ENCODE data around the gene CHFR.
"Not testable (repeated sequence)": the region's sequence is repeated elsewhere in the genome, so short reads cannot be mapped to it uniquely, and the experiment has no call there.

The CHFR gene

DNA sequence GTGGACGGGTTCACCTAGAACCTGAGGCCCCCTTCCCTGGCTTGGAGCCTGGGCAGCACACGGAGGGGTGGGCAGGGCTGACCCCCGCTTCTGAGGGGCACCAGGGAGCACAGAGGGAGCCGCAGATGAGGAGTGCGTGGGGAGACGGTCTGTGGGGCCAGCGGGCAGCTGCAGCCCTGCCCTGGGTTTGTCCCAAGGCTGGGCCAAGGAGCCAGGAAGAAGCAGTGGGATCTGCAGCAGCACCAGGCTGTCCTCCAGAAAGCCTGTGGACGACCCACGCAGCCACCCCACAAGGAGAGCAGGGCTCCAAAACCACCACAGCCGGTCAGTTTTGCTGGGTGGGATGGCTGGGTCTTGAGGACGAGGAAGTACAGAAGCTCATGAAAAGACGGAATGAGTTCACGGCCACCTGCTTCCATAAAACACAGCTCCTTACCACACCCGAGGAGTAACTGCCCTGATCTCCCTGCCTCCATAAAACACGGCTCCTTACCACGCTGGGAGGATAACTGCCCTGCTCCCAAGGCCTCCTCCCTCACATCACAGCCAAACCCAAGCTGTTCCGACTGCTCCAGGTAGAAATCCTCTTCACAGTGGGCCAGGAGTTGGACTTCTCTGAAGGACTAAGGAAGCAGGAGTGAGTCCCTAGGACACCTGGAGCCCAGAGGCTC lies 48.9 kb downstream of the CHFR start:
- DNase-seq = no peak

DNA sequence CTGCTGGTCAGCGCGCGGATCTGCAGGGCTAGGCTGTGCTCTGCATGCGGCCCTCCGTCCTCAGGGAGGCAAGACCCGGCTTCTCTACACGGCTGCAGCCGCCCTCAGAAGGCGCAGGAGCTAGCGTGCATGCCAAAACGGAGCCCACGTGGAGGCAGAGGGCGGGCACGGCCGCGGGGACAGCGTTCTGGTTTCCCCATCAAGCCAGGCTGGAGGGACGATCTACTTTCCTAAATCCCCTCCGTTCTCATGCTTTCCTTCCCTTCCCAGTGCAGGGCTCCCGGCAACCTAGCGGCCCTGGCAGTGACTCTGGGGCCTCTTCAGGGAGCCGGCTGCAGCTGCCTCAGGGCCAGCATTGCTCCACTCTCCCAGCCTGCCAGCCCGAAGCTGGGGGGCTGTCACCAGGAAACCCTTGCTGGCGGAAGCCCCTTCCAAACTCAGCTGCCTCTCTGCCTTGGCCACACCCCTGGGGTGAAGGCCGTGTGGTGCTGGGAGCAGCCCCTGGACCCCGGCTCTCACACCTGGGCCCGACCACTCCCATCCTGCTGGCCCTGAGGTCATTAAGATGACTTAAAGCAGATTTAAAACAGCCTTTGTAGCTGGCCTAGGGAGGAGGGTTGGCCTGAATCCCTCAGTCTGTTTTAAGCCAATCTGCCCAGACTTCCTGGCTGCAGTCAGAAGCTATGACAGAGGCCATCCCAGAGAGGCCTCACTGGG lies 49.6 kb downstream of the CHFR start:
- DNase-seq = no peak

DNA sequence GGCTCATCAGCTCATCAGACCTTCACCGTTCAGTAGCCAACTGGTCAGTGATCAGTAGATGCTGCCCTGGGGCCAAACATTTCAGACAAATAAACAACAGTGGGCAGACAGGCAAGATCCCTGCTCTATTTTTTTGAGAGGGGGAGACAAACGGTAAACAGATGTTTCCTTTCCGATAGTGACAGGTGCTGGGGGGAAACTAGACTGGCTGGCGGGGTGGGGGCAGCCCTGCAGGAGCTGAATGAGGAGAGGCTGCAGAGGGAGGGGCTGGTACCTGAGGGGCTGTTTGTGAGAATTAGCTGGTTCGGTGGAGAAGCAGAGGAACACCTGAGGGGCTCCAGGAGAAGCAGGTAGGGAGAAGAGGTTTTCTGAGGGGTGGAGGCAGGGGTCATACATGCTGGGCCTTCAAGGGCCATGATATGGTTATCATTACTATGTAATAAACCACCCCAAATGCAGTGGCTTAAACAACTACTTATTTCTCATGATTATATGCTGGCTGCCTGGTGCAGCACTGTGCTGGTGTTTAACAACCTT lies 50.5 kb downstream of the CHFR start:
- no peak for DNase-seq

DNA sequence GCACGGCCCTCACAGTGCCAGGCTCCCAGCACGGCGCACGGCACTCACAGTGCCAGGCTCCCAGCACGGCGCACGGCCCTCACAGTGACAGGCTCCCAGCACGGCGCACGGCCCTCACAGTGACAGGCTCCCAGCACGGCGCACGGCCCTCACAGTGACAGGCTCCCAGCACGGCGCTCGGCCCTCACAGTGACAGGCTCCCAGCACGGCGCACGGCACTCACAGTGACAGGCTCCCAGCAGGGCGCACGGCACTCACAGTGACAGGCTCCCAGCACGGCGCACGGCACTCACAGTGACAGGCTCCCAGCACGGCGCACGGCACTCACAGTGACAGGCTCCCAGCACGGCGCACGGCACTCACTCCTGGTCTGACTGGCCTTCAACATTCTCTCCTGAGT lies 51.2 kb downstream of the CHFR start:
- not testable (repeated sequence) for DNase-seq

DNA sequence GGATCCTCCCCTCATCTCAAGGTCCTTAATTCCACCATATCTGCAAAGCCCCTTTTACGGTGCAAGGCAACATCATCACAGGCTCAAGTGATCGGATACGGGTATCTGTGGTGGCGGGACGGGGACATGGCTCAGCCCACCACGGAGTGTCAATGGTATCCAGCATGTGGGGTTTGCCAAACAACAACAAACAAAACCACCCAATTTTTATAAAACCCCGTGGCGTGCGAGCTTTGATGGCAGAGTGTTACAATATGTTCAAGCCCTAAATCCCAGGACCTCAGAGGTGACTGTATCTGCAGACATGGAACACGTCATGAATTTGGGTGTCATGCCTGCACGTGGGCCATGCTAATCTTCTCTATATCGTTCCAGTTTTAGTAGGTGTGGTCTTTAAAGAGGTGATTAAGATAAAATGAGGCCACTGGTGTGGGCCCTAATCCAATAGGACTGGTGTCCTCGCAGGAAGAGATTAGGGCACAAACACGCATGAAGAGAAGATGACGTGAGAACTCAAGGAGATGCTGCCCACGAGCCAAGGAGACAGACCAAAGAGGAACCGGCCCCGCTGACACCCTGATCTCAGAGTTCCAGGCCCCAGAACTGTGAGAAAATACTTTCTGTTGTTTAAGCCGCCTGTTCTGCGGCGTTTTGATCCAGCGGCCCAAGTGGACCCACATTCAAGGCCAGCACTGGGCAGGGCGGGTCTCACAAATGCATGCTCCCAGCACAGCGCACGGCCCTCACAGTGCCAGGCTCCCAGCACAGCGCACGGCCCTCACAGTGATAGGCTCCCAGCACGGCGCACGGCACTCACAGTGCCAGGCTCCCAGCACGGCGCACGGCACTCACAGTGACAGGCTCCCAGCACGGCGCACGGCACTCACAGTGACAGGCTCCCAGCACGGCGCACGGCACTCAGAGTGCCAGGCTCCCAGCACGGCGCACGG lies 52.1 kb downstream of the CHFR start:
- DNase-seq = no peak

DNA sequence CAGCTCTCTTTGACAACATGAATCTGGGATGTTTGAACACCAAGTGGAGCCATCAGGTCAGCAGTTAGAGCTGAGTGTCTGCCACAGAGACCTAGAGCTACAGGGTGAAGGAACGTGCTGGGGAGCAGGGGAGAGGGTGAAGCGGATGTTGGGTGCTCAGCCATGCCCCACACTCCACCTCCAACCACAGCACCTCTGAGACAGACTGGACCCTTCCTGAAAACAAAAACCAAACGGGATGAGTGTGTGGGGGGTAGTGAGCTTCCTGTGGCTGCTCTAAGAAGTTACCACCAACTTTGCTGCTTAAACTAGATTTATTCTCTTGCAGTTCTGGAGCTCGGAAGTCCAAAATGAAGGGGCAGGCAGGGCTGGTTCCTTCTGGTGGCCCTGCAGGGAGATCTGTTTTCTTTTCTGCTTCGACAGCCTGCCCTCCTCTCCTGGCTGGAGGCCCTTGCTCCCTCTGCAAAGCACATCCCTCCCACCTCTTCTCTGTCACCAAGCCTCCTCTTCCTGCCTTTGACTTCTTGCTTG lies 53.2 kb downstream of the CHFR start:
- DNase-seq = no peak

DNA sequence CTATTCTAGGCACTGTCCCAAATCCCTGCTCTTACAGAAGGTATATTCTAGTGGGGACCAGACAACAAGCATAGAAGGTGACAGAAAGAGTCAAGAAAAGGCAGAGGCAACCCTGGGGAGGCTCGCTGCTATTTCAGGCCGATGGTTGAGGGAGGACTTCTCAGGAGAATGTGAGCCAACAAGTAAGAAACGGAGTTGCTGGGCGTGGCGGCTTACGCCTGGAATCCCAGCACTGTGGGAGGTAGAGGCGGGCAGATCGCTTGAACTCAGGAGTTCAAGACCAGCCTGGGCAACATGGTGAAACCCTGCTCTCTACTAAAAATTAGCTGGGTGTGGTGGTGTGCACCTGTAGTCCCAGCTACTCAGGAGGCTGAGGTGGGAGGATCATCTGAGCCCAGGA lies 54.1 kb downstream of the CHFR start:
- no peak for DNase-seq

DNA sequence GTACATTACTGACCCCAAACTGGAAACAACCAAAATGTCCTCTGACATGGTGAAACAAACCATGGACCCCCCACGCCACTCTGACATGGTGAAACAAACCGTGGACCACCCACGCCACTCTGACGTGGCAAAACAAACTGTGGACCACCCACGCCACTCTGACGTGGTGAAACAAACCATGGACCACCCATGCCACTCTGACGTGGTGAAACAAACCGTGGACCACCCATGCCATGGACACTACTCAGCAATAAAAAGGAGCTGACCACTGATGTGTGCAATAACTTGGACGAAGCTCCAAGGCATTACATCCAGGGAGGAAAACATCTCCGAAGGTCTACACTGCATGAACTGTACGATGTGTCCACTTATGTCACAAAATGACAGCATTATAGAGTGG lies 55.6 kb downstream of the CHFR start:
- DNase-seq = no peak

DNA sequence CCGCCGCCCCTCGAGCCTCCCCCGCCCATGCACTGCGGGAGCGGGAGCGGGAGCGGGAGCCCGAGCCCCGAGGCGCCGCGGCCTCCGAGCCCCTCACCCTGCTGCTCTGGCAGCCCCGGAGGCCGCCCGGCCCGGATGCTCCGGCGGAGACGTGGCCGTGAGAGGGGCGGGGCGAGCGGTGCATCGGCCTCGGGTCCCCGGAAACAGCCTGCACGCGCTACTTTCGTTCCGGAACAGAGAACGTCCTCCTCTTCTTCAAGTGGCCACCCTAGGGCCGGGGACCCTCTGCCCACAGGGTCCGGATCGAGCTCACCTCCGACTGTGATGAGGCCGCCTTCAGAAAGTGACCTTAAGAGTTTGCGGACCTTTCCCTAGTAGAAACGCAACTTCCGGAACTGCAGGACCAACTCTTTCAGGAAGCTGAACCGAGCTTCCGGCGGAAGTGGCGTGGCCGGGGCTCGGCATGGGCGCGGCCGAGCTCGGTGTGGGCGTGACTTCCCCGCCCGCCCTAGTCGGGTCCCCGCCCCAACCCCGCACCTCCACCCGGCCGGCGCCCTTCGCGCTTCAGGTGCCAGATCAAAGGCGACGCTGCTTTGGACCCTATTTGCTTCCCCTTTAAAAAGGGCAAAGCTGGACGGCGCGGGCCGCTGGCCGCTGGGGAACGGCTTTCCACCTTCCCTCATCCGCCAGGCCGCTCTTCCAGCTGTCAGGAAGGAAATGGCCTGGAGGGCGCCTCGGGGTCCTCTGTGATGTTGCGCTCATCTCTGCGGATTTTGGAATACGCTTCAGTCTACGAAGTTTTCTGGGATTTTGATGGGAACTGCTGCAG lies 58.5 kb downstream of the CHFR start, which contains the start of gene GOLGA3:
GOLGA3 (minus strand) TSS at position 164 of the 829 bp plus-strand sequence. CDS start 6,741 bp downstream, outside the sequence.
- DNase-seq = peak; percentile 93

DNA sequence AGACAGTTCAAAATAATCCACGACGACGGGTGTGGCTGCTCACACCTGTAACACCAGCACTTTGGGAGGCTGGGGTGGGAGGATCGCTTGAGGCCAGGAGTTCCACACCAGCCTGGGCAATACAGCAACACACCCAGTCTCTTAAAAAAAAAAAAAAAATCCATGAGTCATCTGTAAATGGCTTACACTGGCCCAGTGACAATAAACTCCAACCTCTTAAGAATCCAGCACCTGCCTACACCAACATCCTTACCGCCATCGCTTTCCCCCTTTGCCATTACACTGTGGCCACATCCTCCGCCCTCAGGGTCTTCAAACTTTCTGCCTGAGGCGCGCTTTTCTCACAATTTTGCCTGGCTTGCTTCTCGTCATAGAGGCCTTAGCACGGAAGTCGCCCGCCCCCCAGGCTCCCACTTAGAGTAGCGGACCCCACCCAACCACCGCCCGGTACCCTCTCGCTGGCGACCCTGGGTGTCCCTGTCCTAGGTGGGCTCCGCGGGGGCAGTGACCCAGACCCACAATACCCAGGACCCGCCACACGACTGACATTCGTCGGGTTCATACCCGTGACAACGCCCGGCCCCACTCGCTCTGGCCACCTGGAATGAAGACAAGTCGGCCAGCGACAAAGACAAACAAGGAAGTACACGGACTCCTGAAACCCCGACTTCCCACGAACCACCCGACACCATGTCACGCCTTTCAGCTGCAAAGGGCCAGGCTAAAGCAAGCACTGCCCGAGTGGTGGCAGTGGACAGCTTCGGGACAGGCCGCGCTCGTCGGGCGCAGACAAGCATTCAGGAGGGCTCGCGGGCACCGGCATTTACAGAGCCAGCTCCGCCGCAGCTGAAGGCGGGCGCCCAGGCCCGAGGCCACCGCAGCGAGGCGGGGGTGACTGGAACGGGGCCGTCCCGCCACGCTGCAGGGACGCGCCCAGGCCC lies 59.4 kb downstream of the CHFR start:
- peak; percentile 13 for DNase-seq

DNA sequence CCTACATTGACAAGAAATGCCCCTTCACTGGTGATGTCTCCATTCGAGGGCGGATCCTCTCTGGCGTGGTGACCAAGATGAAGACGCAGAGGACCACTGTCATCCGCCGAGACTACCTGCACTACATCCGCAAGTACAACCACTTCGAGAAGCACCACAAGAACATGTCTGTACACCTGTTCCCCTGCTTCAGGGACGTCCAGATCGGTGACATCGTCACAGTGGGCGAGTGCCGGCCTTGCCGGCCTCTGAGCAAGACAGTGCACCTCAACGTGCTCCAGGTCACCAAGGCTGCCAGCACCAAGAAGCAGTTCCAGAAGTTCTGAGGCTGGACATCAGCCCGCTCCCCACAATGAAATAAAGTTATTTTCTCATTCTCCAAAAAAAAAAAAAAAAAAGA lies 61.5 kb downstream of the CHFR start:
- no peak for DNase-seq

DNA sequence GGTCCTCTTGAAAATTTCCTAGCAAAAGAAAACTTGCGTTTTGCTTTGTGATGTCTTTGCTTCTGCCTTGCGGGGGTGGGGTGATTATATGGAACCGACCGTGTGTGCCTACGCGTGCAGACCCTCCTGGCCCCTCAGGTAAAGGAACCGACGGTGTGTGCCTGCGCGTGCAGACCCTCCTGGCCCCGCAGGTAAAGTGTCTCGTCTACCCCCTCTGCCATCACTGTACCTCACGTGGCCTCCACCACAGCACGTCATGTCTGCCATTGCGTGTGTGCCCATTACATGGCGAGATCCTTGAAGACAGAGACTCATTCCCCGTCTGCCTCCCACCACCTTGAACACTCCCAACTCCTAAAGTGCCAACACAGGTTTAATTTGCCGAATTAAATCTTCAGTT lies 62.3 kb downstream of the CHFR start:
- DNase-seq = no peak

DNA sequence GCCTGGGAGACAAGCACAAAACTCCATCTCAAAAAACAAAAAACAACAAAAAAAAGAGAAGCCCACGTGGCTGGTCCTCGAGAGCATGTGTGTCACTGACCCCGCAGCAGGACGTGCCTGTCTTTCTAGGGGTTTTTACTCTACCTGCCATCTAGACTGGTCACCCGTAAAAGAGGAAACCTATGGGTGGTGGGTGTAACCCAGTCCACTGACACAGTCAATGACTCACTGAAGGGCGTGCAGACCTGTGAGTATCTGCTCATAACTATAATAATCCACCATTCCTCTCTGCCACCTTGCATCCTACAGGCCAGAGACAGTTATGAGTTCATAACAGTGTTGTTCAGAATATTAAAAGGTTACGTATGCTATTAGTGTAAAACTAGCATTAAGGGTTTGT lies 63.4 kb downstream of the CHFR start:
- DNase-seq = no peak

DNA sequence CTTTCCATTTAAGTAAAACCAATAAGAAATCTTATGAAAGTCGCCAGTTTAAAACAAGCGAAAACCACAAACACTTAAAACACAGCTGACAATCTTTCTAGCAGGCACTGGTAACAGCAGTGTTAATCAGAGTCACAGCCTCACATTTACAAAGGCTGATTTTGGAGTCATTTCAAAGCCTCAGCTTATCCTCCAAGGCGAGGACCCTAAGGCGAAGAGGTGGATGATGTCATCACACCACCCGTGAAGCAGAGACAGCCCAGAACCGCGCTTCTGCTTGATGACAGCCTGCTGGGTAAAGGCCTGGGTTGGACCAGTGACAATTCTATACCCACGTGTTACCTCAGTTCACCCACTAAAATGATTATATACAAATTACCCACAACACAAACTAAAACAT lies 68.8 kb downstream of the CHFR start:
- DNase-seq = no peak

DNA sequence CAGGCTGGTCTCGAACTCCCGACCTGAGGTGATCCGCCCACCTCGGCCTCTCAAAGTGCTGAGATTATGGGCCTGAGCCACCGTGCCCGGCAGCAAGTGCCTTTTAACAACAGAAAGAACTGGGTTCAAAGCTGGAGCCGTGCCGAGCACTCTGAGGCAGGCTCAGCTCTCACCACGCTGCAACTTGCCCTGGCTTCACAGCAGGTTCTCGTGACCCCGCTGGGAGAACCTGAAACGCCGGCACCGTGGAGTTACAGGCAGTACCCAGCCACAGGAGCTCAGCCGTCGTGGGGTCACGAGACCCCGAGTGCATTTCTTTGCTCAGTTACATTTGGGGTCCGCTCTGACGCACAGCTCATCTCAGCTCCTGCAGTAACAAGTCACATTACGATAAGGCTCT lies 73.2 kb downstream of the CHFR start:
- no peak for DNase-seq

DNA sequence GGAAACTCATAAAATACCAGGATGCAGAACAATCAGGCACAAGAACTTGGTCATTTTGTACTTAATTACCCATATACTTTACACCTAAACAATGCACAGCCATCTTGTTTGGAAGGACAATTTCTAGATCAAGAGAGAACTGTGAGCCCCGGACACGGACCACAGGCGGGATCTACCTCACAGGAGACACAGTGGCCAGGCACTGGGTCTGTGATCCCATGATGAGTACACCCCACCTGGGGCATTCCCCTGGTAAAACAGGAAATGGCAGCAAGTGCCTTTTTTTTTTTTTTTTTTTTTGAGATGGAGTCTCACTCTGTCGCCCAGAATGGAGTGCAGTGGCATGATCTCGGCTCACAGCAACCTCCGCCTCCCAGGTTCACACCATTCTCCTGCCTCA lies 74.0 kb downstream of the CHFR start:
- no peak for DNase-seq

DNA sequence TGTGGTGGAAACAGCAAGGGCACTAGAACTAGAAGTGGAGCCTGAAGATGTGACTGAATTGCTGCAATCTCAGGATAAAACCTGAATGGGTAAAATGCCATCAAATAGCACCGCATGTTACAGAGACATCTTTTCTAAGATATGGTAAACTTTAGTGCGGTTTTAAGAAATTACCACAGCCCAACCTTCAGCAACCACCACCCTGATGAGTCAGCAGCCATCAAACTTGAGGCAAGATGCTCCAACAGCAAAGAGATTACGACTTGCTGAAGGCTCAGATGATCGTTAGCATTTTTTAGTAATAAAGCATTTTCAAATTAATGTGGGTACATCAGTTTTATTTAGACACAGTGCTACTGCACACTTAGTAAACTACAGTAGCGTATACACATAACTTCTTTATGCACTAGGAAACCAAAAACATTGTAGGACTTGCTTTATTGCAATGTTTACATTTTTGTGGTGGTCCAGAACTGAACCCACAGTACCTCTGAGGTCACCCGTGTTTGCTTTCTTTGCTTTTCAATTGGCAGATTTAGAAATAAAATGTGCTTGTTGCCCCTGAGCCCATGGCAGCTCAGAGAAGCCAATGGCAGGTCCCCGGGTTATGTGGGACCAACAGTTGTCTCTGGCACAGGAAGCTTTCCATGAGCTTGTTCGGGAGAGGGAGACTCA lies 74.6 kb downstream of the CHFR start:
- DNase-seq = no peak

DNA sequence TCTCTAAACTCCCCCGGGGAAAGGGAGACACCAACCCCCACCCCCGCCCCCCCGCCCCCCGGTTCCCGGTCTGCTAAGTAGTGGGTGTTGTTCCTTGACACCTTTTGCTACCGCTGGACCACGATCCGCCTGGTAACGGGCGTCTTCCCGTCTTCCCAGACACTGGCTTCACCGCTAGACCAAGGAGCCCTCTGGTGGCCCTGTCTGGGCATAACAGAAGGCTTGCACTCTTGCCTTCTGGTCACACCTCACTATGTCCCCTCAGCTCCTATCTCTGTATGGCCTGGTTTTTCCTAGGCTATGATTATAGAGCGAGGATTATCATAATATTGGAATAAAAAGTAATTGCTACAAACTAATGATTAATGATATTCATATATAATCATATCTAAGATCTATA lies 78.0 kb downstream of the CHFR start:
- not testable (repeated sequence) for DNase-seq

DNA sequence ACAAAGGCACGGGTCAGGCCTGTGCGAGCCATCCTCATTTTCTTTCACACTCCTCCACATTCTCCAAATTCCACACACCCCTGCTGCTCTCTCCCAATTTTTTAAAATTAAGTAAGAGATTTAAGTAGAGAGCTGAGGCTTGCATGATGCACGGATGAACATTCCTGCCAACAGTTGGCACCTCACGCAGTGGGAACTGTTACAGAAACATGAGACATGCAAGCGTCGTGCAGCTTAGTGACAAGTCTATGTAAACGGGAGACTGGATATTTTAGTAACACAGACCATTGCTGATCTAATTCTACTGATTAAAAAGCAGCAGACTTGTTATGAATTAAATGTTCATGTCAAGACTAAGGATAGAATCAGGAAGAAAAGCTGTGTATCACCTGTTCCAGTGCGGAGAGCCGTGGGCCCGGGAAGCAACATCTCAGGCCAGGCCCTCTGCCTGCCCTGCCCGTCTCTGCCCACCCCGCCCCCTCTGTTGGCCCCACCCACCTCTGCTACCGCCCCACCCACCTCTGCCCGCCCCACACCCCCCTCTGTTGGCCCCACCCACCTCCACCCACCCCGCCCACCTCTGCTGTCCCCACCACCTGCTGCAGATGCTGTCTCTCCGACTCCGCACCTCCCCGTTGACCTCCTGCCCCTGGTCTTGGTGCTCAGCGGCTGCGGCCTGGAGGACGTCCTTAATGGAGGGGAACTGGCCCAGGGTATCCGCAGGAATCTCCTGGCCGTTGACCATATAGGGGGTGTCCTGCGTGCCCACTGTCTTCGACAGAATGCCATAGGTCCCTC lies 79.9 kb downstream of the CHFR start:
- DNase-seq = no peak

All from NCI-H345 (cell line).